GM12878 (cell line): ENCODE data around the gene ARMC3. TPM values are rescaled to one million over a fixed set of nuclear protein-coding genes. Genes with fewer than 3 reads are reported as not detected.

Experiments
- ATAC-seq: fragments of 200-7000 bp; cut with Tn5 transposase; 3 replicates; pipeline ENCODE4 v1.9.1; 2020; ENCODE audit warnings: mild to moderate bottlenecking, moderate library complexity
- BruUV-seq: library from RNA; stranded (reverse); fragments of 400-500 nt; replicated peaks from 2 replicates; lab custom pipeline; 2021; lab: Mats Ljungman, UMichigan
- CTCF ChIA-PET: fragments of 300-600 bp; sonication (Branson Sonifier 250); formaldehyde crosslinking; extraction: SDS; loops from one replicate; lab custom pipeline; 2021; ENCODE audit warnings: inconsistent platforms; lab: Yijun Ruan, JAX
- POLR2A ChIA-PET: fragments of 350-600 bp; formaldehyde crosslinking; extraction: SDS; loops from one replicate; lab custom pipeline; 2021; ENCODE audit warnings: inconsistent platforms; lab: Charles Lee
- RAD21 ChIA-PET: fragments of 300-600 bp; sonication (Branson Sonifier 250); formaldehyde crosslinking; loops from one replicate; lab custom pipeline; 2023; ENCODE audit warnings: antibody characterized with exemption; ENCODE audit not compliant: unreplicated experiment; lab: Charles Lee
- SMC1A ChIA-PET: fragments of 300-600 bp; sonication (Branson Sonifier 250); formaldehyde crosslinking; loops from one replicate; lab custom pipeline; 2023; ENCODE audit not compliant: unreplicated experiment, uncharacterized antibody; lab: Charles Lee
- DNase-seq: peaks from one replicate; pipeline ENCODE4 v3.0.0-alpha.2; 2011; ENCODE audit warnings: low read depth, low spot score
- FAIRE-seq: peaks from 3 replicates; lab custom pipeline; 2011; peaks lifted over from hg19 to GRCh38; lab: Jason Lieb, UNC
- H2AFZ ChIP-seq: 2 replicates; pipeline ENCODE4 v1.6.0; 2011; ENCODE audit warnings: low read depth, low read length, control low read depth; ENCODE audit not compliant: control insufficient read depth
- H3K27ac ChIP-seq: 2 replicates; pipeline ENCODE4 v1.5.1; 2011; ENCODE audit warnings: control low read depth; ENCODE audit not compliant: control insufficient read depth, insufficient read depth
- H3K27me3 ChIP-seq, 2 experiments: replicated peaks in 1 of 2; 2 replicates each; pipeline versions ENCODE4 v1.6.0 to v1.6.1; 2011; ENCODE audit warnings: low read length in 1 of 2; ENCODE audit not compliant: control insufficient read depth in 2 of 2, insufficient read depth in 2 of 2
- H3K36me3 ChIP-seq, 2 experiments: 2 replicates each; pipeline ENCODE4 v1.5.1; 2011; ENCODE audit warnings: low read length in 1 of 2; ENCODE audit not compliant: control insufficient read depth in 2 of 2, insufficient read depth in 2 of 2
- H3K4me1 ChIP-seq: 2 replicates; pipeline ENCODE4 v1.6.1; 2011; ENCODE audit warnings: mild to moderate bottlenecking, low read length, moderate library complexity, mixed read lengths; ENCODE audit not compliant: control insufficient read depth, insufficient read depth
- H3K4me2 ChIP-seq: 2 replicates; pipeline ENCODE4 v1.6.0; 2011; ENCODE audit warnings: control low read depth; ENCODE audit not compliant: control insufficient read depth, insufficient read depth
- H3K4me3 ChIP-seq: fragments of 200-600 bp; sonication (generic); 2 replicates; pipeline ENCODE4 v1.5.1; 2016
- H3K79me2 ChIP-seq: 2 replicates; pipeline ENCODE4 v1.6.0; 2011; ENCODE audit warnings: low read length; ENCODE audit not compliant: control insufficient read depth, insufficient read depth
- H3K9ac ChIP-seq: 2 replicates; pipeline ENCODE4 v1.8.0; 2011; ENCODE audit warnings: low read length, control low read depth, mixed read lengths; ENCODE audit not compliant: control insufficient read depth, insufficient read depth
- H3K9me3 ChIP-seq: replicated peaks from 3 replicates; pipeline ENCODE4 v1.5.1; 2011; ENCODE audit warnings: mild to moderate bottlenecking, low read length; ENCODE audit not compliant: control insufficient read depth, insufficient read depth
- H4K20me1 ChIP-seq: 2 replicates; pipeline ENCODE4 v1.6.0; 2011; ENCODE audit not compliant: control insufficient read depth, insufficient read depth
- BRCA1 ChIP-seq: IDR thresholded peaks from 2 replicates; pipeline ENCODE4 v1.6.1; 2011; ENCODE audit warnings: low read depth, low read length, improper control_type of control experiment
- IRF4 ChIP-seq: IDR thresholded peaks from 2 replicates; pipeline ENCODE4 v1.6.1; 2011; ENCODE audit warnings: low read depth, low read length
- NFIC ChIP-seq: IDR thresholded peaks from 2 replicates; pipeline ENCODE4 v1.6.1; 2012; ENCODE audit warnings: low read depth, mild to moderate bottlenecking, inconsistent platforms, low read length, moderate library complexity
- PML ChIP-seq: IDR thresholded peaks from 2 replicates; pipeline ENCODE4 v1.6.1; 2012; ENCODE audit warnings: low read length, inconsistent platforms
- POLR2A ChIP-seq: IDR thresholded peaks from 2 replicates; pipeline ENCODE4 v1.6.1; 2011; ENCODE audit warnings: low read depth, mild to moderate bottlenecking, low read length
- PRDM15 ChIP-seq: fragments of 450-650 bp; formaldehyde crosslinking; IDR thresholded peaks from 2 replicates; pipeline ENCODE4 v1.4.0; 2020; ENCODE audit warnings: mild to moderate bottlenecking, moderate library complexity
- RAD51 ChIP-seq: fragments of 450-650 bp; IDR thresholded peaks from 2 replicates; pipeline ENCODE4 v1.6.1; 2016; ENCODE audit warnings: moderate library complexity, mild to moderate bottlenecking, inconsistent platforms
- RFX5 ChIP-seq: IDR thresholded peaks from 2 replicates; pipeline ENCODE4 v1.6.1; 2011; ENCODE audit warnings: low read depth, low read length, improper control_type of control experiment
- SMAD1 ChIP-seq: fragments of 450-650 bp; IDR thresholded peaks from 2 replicates; pipeline ENCODE4 v1.6.1; 2018; ENCODE audit warnings: mild to moderate bottlenecking, low read depth; ENCODE audit not compliant: partially characterized antibody
- SRF ChIP-seq, 2 experiments: IDR thresholded peaks; 2 replicates each; pipeline ENCODE4 v1.6.1; 2011; ENCODE audit warnings: low read depth in 2 of 2, low read length in 2 of 2, mild to moderate bottlenecking in 1 of 2, moderate library complexity in 1 of 2
- YY1 ChIP-seq: IDR thresholded peaks from 2 replicates; pipeline ENCODE4 v1.6.1; 2011; ENCODE audit warnings: low read depth, mild to moderate bottlenecking, low read length
- ZBTB11 ChIP-seq: fragments of 450-650 bp; formaldehyde crosslinking; IDR thresholded peaks from 2 replicates; pipeline ENCODE4 v1.5.0; 2022; ENCODE audit warnings: mild to moderate bottlenecking, missing genetic modification characterization
- ZNF217 ChIP-seq: fragments of 450-650 bp; IDR thresholded peaks from 2 replicates; pipeline ENCODE4 v1.6.1; 2017; ENCODE audit warnings: antibody characterized with exemption, mild to moderate bottlenecking
- WGBS: methylation state at CpG from one replicate; pipeline ENCODE4 v1.1.6; 2016; ENCODE audit warnings: low lambda C conversion rate; ENCODE audit not compliant: insufficient replicate concordance, insufficient coverage; ENCODE audit errors: missing lambda C conversion rate; 5-methylcytosine and 5-hydroxymethylcytosine counted together
- in situ Hi-C: fragments of 300-500 bp; cut with MboI; formaldehyde crosslinking; loops from 9 replicates; pipeline ENCODE4 v1.14.3; 2018; ENCODE audit warnings: mixed read lengths
- intact Hi-C: fragments of 100-400 bp; cut with micrococcal nuclease; formaldehyde crosslinking; loops from one replicate; pipeline ENCODE4 v1.14.2; 2022; ENCODE audit not compliant: unreplicated experiment
- polyA plus RNA-seq, 11 experiments: library from polyadenylated mRNA; depleted of rRNA in 4 of 11; unstranded in 6 of 11; stranded (reverse) in 5 of 11; fragments of >200 nt; fragmentation: Nextera tagmentation in 4 of 11; fragmentation: Illumina TruSeq in 1 of 11; extraction: Ambion mirVana in 4 of 11; extraction: Trizol in 1 of 11; gene quantifications; 1 replicate in 1 of 11; 2 replicates in 10 of 11; pipeline versions ENCODE4 v1.2.1 to v1.2.3, GENCODE V29; 2011 to 2016; ENCODE audit warnings: inconsistent platforms in 2 of 11, missing spikeins in 2 of 11, low read depth in 1 of 11
- total RNA-seq, 4 experiments: library from RNA; depleted of rRNA in 3 of 4; stranded (reverse); fragments of >200 nt in 3 of 4; fragmentation: Illumina TruSeq in 1 of 4; extraction: Trizol in 1 of 4; gene quantifications; 2 replicates each; pipeline versions ENCODE4 v1.2.1 to v1.2.3, GENCODE V29; 2013 to 2021
- TF ChIP-seq, protein P1 (sequence below), 3 experiments: IDR thresholded peaks in 2 of 3; conservative IDR thresholded peaks in 1 of 3; 2 replicates each; pipeline ENCODE4 v1.5.1; 2011; ENCODE audit warnings: low read depth in 3 of 3, low read length in 3 of 3, mild to moderate bottlenecking in 3 of 3, control low read depth in 2 of 3, moderate library complexity in 2 of 3, inconsistent platforms in 1 of 3, mixed read lengths in 1 of 3; ENCODE audit not compliant: control insufficient read depth in 2 of 3, insufficient read depth in 1 of 3; ENCODE audit errors: extremely low read depth in 1 of 3

Gene ARMC3
- total and polyA plus RNA-seq, 10 of the 15 experiments (the other 5 are each of a cell fraction or from before 2014, with no cell fraction given): 0.01 to 0.06 TPM; not detected in 8

DNA sequence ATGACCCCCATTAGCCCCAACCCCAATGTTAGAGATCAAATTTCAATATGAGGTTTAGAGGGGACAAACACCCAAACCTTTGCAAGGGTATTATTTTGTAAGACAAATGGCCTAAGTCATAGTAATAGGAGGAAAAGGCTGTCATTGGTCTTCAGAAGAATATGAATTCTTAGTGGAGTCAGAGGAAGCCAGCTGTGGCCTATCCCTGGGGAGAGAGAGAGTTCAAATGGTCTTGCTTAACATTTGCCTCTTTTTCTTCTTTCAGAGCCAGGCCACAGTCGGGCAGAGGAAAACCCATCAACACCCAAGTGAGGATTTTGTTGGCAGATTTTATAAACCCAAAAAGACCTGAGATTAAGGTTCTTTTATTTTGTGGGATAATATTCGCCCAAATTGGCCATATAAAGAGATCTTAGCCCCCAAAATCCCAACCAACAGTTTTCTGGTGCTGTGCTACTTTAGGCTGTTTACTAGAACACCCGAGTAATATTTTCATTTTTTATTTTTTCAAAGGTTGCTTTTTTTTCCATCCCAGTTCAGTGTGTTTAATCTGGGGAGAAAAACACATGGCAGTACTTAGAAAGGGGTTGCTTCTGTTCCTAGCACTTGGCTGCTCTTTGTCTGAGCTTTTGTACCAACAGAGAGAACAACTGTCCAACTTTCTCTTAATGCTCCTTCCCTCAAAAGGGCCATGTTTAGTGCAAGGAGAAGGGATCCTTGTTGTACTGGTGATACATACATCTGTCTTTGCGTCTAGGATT lies 26.8 kb upstream of the ARMC3 start:
- ATAC-seq: no peak
- ChIA-PET SMC1A (no interaction called here), POLR2A (no interaction called here), CTCF (no interaction called here), RAD21 (no interaction called here)
- H3K4me3 ChIP-seq: no peak overlapping the region
- no peaks in the 10 kb centered on the region for H4K20me1 ChIP-seq
- intact Hi-C loops (no loop called here), in situ Hi-C loops (no loop called here)
- no peak for DNase-seq
- no peak overlapping the region for H3K9ac ChIP-seq
- no peak overlapping the region for H3K4me2 ChIP-seq
- no peak for TF ChIP-seq BRCA1
- no peak for TF ChIP-seq RAD51
- TF ChIP-seq PML: no peak
- TF ChIP-seq POLR2A: no peak
- no peak for TF ChIP-seq NFIC
- TF ChIP-seq YY1: no peak
- TF ChIP-seq, protein P1, sequence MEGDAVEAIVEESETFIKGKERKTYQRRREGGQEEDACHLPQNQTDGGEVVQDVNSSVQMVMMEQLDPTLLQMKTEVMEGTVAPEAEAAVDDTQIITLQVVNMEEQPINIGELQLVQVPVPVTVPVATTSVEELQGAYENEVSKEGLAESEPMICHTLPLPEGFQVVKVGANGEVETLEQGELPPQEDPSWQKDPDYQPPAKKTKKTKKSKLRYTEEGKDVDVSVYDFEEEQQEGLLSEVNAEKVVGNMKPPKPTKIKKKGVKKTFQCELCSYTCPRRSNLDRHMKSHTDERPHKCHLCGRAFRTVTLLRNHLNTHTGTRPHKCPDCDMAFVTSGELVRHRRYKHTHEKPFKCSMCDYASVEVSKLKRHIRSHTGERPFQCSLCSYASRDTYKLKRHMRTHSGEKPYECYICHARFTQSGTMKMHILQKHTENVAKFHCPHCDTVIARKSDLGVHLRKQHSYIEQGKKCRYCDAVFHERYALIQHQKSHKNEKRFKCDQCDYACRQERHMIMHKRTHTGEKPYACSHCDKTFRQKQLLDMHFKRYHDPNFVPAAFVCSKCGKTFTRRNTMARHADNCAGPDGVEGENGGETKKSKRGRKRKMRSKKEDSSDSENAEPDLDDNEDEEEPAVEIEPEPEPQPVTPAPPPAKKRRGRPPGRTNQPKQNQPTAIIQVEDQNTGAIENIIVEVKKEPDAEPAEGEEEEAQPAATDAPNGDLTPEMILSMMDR (IDR thresholded peaks at IDR 0.05 in 2 of 3, conservative IDR thresholded peaks at IDR 0.05 in 1 of 3; ENCODE audit: control insufficient read depth in 2 of 3, extremely low read depth in 1 of 3, insufficient read depth in 1 of 3, low read depth in 3 of 3, low read length in 3 of 3): no peak
- no peak for TF ChIP-seq RFX5
- no peak for TF ChIP-seq SMAD1
- no peak for TF ChIP-seq SRF (IDR thresholded peaks at IDR 0.05; ENCODE audit: low read depth in 2 of 2, low read length in 2 of 2)
- no peak for TF ChIP-seq ZBTB11 (CRISPR knock-in tag)
- TF ChIP-seq IRF4: no peak
- no peak for TF ChIP-seq ZNF217
- no peak for TF ChIP-seq PRDM15 (CRISPR knock-in tag)
- H3K27ac ChIP-seq: no peak overlapping the region
- no peaks in the 10 kb centered on the region; the same call in 2 of the 3 replicates for H3K9me3 ChIP-seq
- no peak overlapping the region for H2AFZ ChIP-seq
- no peak for FAIRE-seq
- H3K79me2 ChIP-seq: no peaks in the 10 kb centered on the region
- no TSS peak for BruUV-seq
- 53% methylated on average over 4 of the region's 4 CpGs for WGBS
- no peaks in the 10 kb centered on the region for H3K27me3 ChIP-seq
- no peaks in the 10 kb centered on the region for H3K36me3 ChIP-seq
- no peaks in the 10 kb centered on the region for H3K4me1 ChIP-seq
